ENCODE data around the gene TAC4. TPM values are rescaled to one million over a fixed set of nuclear protein-coding genes. Genes with fewer than 3 reads are reported as not detected.

The TAC4 gene
- total RNA-seq, 4 donors from 2014 or later: not detected

- Histone ChIP-seq H3K27me3 (peaks cover 0 to 15% (median 0%) of the 10 kb centered on the region in 4 donors), H3K36me3 (no peaks in the 10 kb centered on the region), H3K4me1 (peaks cover 0 to 17% (median 0%) of the 10 kb centered on the region in 3 donors), H3K9me3 (no peaks in the 10 kb centered on the region), H3K4me3 (no peak overlapping the region), H3K27ac (no peak overlapping the region)
- intact Hi-C loops (cut with DNase I): loop anchor here (2.0 to 10.0 kb wide), 2 partner anchors 137 to 145 kb away; no protein-coding TSS in a partner anchor
- TF ChIP-seq CTCF (IDR thresholded peaks at IDR 0.05) (no peak), POLR2A (IDR thresholded peaks at IDR 0.05) (no peak)
- 80 to 100% methylated on average over 1 to 7 of the region's 20 CpGs for WGBS, 2 donors
- DNase-seq: no peak
Observed at GRCh38 chr17:49859991-49860953, 12.4 kb upstream of the TAC4 start.

- intact Hi-C loops (cut with DNase I): loop anchor here (10.0 kb wide), 1 partner anchor 144 kb away; no protein-coding TSS in a partner anchor
- WGBS, 2 donors: 5 to 24% methylated on average over 5 to 6 of the region's 6 CpGs
Observed at GRCh38 chr17:49858796-49859195, 10.9 kb upstream of the TAC4 start.

GRCh38 chr17:49854126-49854525, 6.3 kb upstream of the TAC4 start:
- Histone ChIP-seq H3K27ac (no peak overlapping the region), H3K9me3 (no peaks in the 10 kb centered on the region), H3K36me3 (no peaks in the 10 kb centered on the region), H3K4me3 (no peak overlapping the region), H3K4me1 (peaks cover 8 to 21% (median 10%) of the 10 kb centered on the region in 3 donors), H3K27me3 (peaks cover 0 to 5% (median 0%) of the 10 kb centered on the region in 4 donors)
- 82 to 96% methylated on average over 4 to 5 of the region's 5 CpGs for WGBS, 2 donors
- TF ChIP-seq CTCF (IDR thresholded peaks at IDR 0.05) (no peak), POLR2A (IDR thresholded peaks at IDR 0.05) (no peak)
- DNase-seq: no peak
- intact Hi-C loops (cut with DNase I): loop anchor here (5.0 to 10.0 kb wide), 2 partner anchors 139 to 282 kb away; no protein-coding TSS in a partner anchor

More at GRCh38 chr17:49858796-49859195, 10.9 kb upstream of the TAC4 start:
- Histone ChIP-seq H3K27ac (no peak overlapping the region), H3K27me3 (peaks cover 0 to 15% (median 0%) of the 10 kb centered on the region in 4 donors), H3K9me3 (no peaks in the 10 kb centered on the region), H3K4me3 (no peak overlapping the region), H3K36me3 (no peaks in the 10 kb centered on the region), H3K4me1 (peaks cover 0 to 17% (median 0%) of the 10 kb centered on the region in 3 donors)
- DNase-seq: no peak
- no peak for TF ChIP-seq POLR2A (IDR thresholded peaks at IDR 0.05)
- TF ChIP-seq CTCF (IDR thresholded peaks at IDR 0.05): no peak

- peaks cover 0 to 5% (median 0%) of the 10 kb centered on the region in 4 donors for H3K27me3 ChIP-seq
- H3K4me1 ChIP-seq: peaks cover 8 to 21% (median 10%) of the 10 kb centered on the region in 3 donors
- H3K27ac ChIP-seq: no peak overlapping the region
- no peaks in the 10 kb centered on the region for H3K36me3 ChIP-seq
- WGBS, 2 donors: 30 to 72% methylated on average over 2 to 6 of the region's 10 CpGs
- TF ChIP-seq CTCF (IDR thresholded peaks at IDR 0.05) (no peak), POLR2A (IDR thresholded peaks at IDR 0.05) (no peak)
- intact Hi-C loops (cut with DNase I): loop anchor here (5.0 to 10.0 kb wide), 2 partner anchors 139 to 281 kb away; no protein-coding TSS in a partner anchor
- H3K9me3 ChIP-seq: no peaks in the 10 kb centered on the region
- H3K4me3 ChIP-seq: no peak overlapping the region
- DNase-seq: no peak
Observed at GRCh38 chr17:49853470-49854015, 5.7 kb upstream of the TAC4 start.

All from esophagus squamous epithelium (tissue), 5 donors.